Measurements from ENCODE around the gene IDI2.
"Not testable (repeated sequence)": the region's sequence is repeated elsewhere in the genome, so short reads cannot be mapped to it uniquely, and the experiment has no call there.

The IDI2 gene

DNA sequence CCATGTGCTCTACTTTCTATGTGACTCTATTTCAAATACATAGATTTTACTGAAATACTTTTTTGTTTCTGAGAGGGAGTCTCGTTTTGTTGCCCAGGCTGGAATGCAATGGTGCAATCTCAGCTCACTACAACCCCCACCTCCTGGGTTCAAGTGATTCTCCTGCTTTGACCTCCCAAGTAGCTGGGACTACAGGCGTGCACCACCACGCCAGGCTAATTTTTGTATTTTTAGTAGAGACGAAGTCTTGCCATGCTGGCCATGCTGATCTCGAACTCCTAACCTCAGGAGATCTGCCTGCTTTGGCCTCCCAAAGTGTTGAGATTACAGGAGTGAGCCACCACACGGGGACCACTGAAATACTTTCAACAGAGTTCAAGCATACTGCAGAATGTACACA lies 19.8 kb upstream of the IDI2 start:
- DNase-seq = no peak

DNA sequence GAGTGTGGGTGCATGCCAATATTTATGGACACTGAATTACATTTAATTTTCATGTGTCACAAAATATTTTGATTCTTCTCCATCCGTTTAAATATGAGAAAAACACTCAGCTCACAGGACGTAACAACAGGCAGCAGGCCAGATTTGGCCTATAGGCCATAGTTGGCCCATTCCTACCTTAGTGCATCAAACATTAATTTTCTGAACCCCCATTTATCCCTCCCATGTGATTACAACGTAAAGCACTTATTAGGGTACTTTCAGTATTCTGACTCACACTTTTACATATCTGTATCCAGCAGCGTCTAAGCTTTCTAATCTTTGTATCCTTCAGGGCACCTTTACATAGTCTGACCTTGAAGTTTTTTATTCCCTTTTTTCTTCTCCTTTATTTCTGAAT lies 19.3 kb upstream of the IDI2 start:
- DNase-seq = no peak

GRCh38 chr10:1044146-1044545 lies 18.5 kb upstream of the IDI2 start:
- no peak for DNase-seq

DNA sequence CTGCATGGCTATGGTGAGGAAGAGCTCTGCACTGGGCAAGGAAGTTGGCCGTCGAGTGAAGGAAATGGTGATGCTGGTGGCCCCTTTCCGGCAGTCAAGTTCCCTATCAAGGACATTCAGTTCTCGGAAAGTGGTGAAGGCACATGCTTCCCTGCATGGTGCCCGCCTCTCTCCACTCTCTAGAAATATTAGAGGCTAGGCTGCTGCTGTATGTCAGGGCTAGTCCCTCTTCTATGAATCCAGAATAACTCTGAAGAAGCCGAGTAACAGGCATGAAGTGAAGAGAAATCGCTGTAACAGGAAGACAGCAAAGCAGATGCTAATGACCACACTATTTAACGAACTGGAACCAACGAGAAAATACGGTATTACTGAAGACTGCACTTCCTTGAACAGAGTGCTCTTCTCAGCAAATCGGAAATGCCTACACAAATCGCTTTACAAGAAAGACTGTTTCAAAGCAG lies 17.9 kb upstream of the IDI2 start:
- no peak for DNase-seq

DNA sequence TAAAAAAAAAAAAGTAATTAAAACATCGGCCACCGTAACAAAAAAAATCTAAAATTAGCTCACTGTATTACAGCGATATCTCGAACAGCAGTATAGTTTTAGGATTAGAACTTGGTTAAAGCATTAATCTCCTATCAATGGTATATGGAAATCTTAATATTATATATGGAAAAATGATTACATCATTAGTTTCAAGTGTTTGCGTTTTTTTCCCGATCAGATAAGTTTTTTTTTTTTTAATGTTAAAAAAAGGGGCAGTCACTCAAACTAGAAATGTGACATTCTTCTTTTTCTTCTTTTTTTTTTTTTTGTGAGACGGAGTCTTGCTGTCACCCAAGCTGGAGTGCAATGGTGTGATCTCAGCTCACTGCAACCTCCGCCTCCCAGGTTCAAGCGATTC lies 15.9 kb upstream of the IDI2 start:
- DNase-seq = no peak

DNA sequence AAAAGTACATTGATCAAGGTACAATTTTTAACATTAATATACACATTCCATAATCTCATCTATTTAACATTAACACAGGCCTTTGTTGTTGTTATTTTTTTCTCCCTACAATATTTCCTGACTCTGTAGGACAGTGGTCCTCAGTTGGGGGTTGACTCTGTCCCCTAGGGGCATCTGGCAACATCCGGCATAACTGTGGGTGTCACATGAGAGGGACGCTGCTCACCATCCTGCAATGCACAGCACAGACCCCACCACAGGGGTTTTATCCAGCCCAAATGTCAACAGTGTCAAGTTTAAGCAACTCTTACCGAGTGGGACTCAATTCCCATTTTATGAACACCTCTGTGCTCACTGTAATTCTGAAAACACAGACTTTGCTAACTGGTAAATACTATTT lies 14.5 kb upstream of the IDI2 start:
- DNase-seq = no peak

GRCh38 chr10:1038769-1039168 lies 13.1 kb upstream of the IDI2 start:
- DNase-seq = not testable (repeated sequence)

GRCh38 chr10:1037098-1037497 lies 11.4 kb upstream of the IDI2 start:
- DNase-seq = no peak

DNA sequence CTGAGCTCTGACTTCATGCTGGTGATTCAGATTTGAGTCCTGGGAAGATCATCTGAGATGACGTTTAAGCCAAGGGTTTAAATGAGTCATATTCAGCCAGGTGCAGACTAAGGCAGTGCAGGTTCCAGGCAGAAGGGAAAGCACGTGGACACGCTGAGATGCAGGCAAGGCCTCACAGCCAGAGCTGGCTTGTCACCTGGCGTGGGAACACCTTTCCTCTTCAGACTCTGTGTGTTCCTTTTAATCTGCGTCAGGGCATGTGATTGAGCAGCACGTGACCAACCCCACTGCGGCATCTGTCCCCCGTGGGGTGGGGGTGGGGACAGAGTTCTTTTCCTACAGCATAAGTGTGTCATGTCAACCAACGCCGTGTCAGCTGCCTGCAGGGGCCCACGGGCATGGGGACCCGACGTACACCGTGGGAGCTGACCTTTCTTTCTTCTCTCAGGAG lies 10.7 kb upstream of the IDI2 start:
- DNase-seq = no peak

DNA sequence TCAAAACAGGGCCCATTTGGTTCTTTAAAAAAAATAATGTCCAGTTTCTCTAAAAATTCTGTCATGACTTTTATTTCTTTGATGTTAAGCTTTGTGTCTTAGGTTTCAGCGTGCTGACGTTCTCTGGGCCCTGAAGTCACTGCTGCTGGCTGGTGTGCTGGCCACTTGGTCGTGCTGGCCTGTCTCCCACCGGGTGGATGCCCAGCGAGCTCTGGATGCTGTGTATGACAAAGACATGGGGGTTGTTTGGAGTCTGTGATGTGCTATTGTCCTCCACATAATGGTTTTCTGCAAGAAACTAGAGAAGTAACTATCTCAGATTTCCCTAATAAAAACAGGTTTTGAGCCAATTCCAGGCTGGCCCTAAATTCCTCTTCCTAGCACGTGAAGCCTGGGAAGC lies 9.5 kb upstream of the IDI2 start:
- no peak for DNase-seq

- no peak for DNase-seq
Observed at GRCh38 chr10:1034758-1035157, 9.1 kb upstream of the IDI2 start.

DNA sequence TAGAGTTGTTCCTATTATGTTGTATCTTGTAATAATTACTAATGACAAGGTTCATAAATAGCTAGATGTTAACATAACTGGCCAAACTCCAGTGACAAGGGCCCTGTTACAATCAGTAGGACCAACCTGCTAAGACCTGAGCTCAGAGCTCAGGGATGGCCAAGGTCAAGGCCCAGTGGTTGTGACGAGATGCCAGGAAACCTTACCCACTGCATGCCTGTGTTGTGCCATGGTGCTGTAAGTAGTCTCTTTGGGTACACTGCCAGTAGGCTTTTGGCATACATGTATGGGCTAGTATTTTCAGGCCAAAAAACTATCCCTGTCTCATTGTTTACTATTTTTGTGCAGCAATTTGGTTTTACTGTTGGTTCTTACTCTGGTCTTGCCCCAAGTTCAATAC lies 7.9 kb upstream of the IDI2 start:
- DNase-seq = no peak

DNA sequence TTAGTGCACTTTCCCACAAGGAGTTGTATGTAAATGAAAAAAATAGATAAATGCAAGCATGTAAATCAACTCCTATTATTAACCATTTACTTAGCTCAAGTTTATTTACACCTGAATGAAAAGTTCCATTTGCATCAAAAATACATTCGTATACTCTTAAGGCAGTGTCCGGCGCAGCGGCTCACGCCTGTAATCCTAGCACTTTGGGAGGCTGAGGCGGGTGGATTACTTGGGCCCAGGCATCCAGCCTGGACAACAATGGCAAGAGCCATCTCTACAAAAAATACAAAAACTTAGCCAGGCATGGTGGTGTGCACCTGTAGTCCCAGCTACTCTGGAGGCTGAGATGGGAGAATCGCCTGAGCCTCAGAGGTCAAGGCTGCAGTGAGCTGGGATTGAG lies 4.2 kb upstream of the IDI2 start:
- no peak for DNase-seq

DNA sequence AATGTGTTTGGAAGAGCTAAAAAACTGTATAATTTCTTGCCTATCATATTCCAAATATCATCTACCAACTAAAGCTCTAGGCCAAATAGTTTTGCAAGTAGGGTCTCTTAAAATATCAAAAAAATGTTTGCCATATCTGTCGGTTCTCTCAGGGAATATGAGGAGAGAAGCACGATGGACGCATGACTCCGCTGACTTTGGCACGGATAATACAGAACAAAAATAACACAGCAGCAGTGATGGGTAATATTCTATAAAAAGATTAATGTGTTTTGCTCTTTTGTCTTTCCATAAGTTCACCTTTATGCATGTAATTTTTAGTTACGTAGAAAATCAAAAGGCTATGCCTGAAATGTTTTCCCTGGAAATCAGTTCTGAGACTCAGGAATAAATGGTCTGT lies 919 bp upstream of the IDI2 start:
- DNase-seq = no peak

- no peak for DNase-seq
Observed at GRCh38 chr10:1024103-1024502, 1.6 kb downstream of the IDI2 start.

DNA sequence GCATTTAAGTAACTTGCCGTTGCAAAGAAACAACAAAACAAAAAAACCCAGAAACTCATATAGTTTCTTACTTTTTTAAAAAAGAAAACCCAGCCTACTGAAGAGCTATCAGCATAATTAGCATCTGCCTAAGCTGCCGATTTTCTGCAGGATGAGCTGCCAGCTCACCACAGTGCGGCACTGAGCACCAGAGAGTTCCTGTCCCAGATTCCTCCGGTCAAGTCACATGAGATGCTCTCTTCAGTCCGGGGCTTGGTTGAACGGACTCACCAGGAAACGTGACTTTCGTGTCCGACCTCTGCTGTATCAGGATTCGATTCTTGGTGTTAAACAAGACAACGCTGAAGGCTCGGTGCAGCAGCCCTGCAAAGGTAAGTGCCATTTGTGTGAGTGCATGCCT lies 3.2 kb downstream of the IDI2 start:
- no peak for DNase-seq

GRCh38 chr10:1020958-1021357 lies 4.7 kb downstream of the IDI2 start:
- no peak for DNase-seq

- DNase-seq = no peak
Observed at GRCh38 chr10:1020460-1020859, 5.2 kb downstream of the IDI2 start.

- DNase-seq = no peak
Observed at GRCh38 chr10:1019362-1019761, 6.3 kb downstream of the IDI2 start.

GRCh38 chr10:1015688-1016087 lies 10.0 kb downstream of the IDI2 start:
- no peak for DNase-seq

GRCh38 chr10:1011696-1012095 lies 14.0 kb downstream of the IDI2 start:
- DNase-seq = no peak

DNA sequence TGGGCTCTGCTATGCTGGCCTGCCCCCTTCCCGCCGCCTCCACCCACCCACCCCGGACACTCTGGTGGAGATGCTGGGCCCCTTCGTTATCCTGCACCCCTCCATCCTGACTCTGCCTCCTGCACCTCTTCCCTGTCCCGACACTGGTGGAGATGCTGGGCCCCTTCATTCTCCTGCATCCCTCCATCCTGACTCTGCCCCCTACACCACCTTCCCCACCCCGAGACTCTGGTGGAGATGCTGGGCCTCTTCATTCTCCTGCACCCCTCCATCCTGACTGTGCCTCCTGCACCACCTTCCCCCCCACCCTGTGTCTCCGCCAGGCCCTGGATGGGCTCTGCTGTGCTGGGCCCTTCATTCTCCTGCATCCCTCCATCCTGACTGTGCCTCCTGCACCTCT lies 15.0 kb downstream of the IDI2 start:
- no peak for DNase-seq

- not testable (repeated sequence) for DNase-seq
Observed at GRCh38 chr10:1009947-1010346, 15.7 kb downstream of the IDI2 start.

- no peak for DNase-seq
Observed at GRCh38 chr10:1009071-1009494, 16.6 kb downstream of the IDI2 start.

DNA sequence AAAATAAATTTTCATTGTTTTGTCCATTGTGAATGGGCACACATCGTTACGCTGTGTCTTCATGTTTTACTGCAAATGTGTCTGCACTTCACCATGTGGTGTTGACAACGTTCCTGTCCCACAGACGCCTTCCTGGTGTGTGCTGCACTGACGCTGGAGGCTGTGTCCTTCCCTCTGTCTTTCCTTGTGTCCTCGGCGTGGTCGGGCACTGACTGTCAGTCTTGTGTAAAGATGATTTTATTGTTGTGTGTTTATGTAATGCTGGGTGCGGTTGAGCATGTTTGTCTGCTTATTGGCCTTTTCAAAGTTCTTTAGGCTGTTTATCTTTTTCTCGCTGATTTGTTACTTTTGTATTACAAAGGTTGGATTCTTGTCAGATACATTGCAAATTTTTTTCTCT lies 18.1 kb downstream of the IDI2 start:
- DNase-seq = no peak

GRCh38 chr10:1006573-1006972 lies 19.1 kb downstream of the IDI2 start:
- no peak for DNase-seq
